Natural killer cell (primary cell): ENCODE measurements around the gene TP53BP1. TPM values are rescaled to one million over a fixed set of nuclear protein-coding genes. Genes with fewer than 3 reads are reported as not detected.
A peak's percentile ranks its signal among the peaks of the same experiment; 100 is the strongest.

ENCODE experiments used
- ATAC-seq, 3 donors: fragments of 150-1000 bp in 2 of 3; fragments of 200-7000 bp in 1 of 3; cut with Tn5 transposase; 1 replicate in 1 of 3; 2 replicates in 2 of 3; pipeline ENCODE4 v1.10.0; 2021; ENCODE audit warnings: mild to moderate bottlenecking in 2 of 3, moderate library complexity in 2 of 3
- DNase-seq, 2 donors: peaks; one replicate each; pipeline versions ENCODE4 v3.0.0 to v3.0.0-alpha.2; 2013 to 2021; ENCODE audit warnings: mixed read lengths in 1 of 2
- H3K27ac ChIP-seq: one replicate; pipeline ENCODE4 v1.5.1; 2013; ENCODE audit warnings: mild to moderate bottlenecking, low read length
- H3K27me3 ChIP-seq: one replicate; pipeline ENCODE4 v1.6.1; 2013; ENCODE audit warnings: low read length; ENCODE audit not compliant: control insufficient read depth, insufficient read depth
- H3K36me3 ChIP-seq: one replicate; pipeline ENCODE4 v1.6.1; 2013; ENCODE audit warnings: low read length; ENCODE audit not compliant: control insufficient read depth, insufficient read depth
- H3K4me1 ChIP-seq: one replicate; pipeline ENCODE4 v1.6.1; 2013; ENCODE audit warnings: low read length; ENCODE audit not compliant: control insufficient read depth, insufficient read depth
- H3K4me3 ChIP-seq: one replicate; pipeline ENCODE4 v1.5.1; 2013; ENCODE audit warnings: low read length
- H3K9me3 ChIP-seq: one replicate; pipeline ENCODE4 v1.6.1; 2013; ENCODE audit warnings: low read length; ENCODE audit not compliant: control insufficient read depth, insufficient read depth
- H3K27ac Mint-ChIP-seq, 2 donors: one replicate each; pipeline ENCODE4 v1.8.0; 2022; ENCODE audit warnings: mild to moderate bottlenecking in 2 of 2, mixed read lengths in 2 of 2, moderate library complexity in 1 of 2
- H3K27me3 Mint-ChIP-seq, 2 donors: one replicate each; pipeline ENCODE4 v1.8.0; 2022; ENCODE audit warnings: low read depth in 2 of 2, mixed read lengths in 2 of 2
- H3K36me3 Mint-ChIP-seq: one replicate; pipeline ENCODE4 v1.8.0; 2022; ENCODE audit warnings: mixed read lengths
- H3K4me1 Mint-ChIP-seq, 2 donors: one replicate each; pipeline ENCODE4 v1.8.0; 2022; ENCODE audit warnings: mixed read lengths in 2 of 2
- H3K4me3 Mint-ChIP-seq: one replicate; pipeline ENCODE4 v1.8.0; 2022; ENCODE audit warnings: mild to moderate bottlenecking, moderate library complexity, mixed read lengths
- H3K9me3 Mint-ChIP-seq, 2 donors: one replicate each; pipeline ENCODE4 v1.8.0; 2022; ENCODE audit warnings: mixed read lengths in 2 of 2
- CTCF ChIP-seq: fragments of 200-600 bp; IDR thresholded peaks from one replicate; pipeline ENCODE4 v1.8.0; 2022; ENCODE audit warnings: antibody characterized with exemption
- WGBS: methylation state at CpG from one replicate; pipeline ENCODE4 v1.1.7; 2013; ENCODE audit warnings: missing lambda C conversion rate; ENCODE audit not compliant: insufficient coverage; 5-methylcytosine and 5-hydroxymethylcytosine counted together
- intact Hi-C: fragments of 100-400 bp; cut with micrococcal nuclease; formaldehyde crosslinking; loops from one replicate; pipeline ENCODE4 v1.14.2; 2022
- total RNA-seq, 4 donors: library from RNA; stranded (reverse); fragments of 120-200 nt in 1 of 4; gene quantifications; one replicate each; pipeline versions ENCODE4 v1.2.3 to v1.2.4, GENCODE V29; 2013 to 2022

TP53BP1 gene
- total RNA-seq, 3 donors from 2014 or later (not counting 1 experiment from before 2014, with no cell fraction given), result 27.9 to 32.9 (median 31.5) TPM

DNA sequence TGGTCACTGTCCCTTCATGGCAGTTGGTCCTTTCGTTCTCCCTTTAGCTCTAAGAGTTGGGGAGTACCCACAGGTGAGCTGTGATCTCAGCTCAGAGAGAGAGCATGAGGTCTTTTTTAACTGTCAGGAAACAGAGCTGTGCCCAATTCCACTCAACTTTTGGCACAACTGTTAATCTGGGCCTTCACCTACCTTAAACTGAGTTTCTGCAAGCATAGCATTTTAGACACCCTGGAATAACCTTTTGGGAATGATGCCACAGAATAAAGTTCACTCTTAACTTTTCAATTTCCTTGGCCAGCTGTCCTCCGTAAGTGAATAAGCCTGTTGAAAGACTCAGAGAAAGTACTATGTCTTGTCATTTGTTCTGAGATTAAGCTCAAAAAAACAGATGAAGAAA, 86.1 kb downstream of the TP53BP1 start:
- Mint-ChIP-seq H3K27me3 (no peaks in the 10 kb centered on the region), H3K36me3 (peaks cover 29% of the 10 kb centered on the region), H3K4me3 (no peak overlapping the region), H3K27ac (no peak overlapping the region), H3K4me1 (no peaks in the 10 kb centered on the region), H3K9me3 (no peaks in the 10 kb centered on the region)
- no peaks in the 10 kb centered on the region for H3K4me1 ChIP-seq
- H3K27ac ChIP-seq, result no peak overlapping the region
- TF ChIP-seq CTCF, result no peak
- H3K4me3 ChIP-seq, result no peak overlapping the region
- H3K27me3 ChIP-seq, result no peaks in the 10 kb centered on the region
- WGBS, result 95% methylated on average over 2 of the region's 2 CpGs
- ATAC-seq (no peak), DNase-seq (no peak)
- peaks cover 68% of the 10 kb centered on the region for H3K36me3 ChIP-seq
- H3K9me3 ChIP-seq, result no peaks in the 10 kb centered on the region
- intact Hi-C loops, result no loop called here

GRCh38 chr15:43406189-43406588, 86.8 kb downstream of the TP53BP1 start:
- H3K27ac Mint-ChIP-seq, result no peak overlapping the region
- no peak overlapping the region for H3K27ac ChIP-seq
- peaks cover 72% of the 10 kb centered on the region for H3K36me3 ChIP-seq
- ATAC-seq (no peak), DNase-seq (no peak)
- no peaks in the 10 kb centered on the region for H3K4me1 Mint-ChIP-seq
- no peak for TF ChIP-seq CTCF
- H3K36me3 Mint-ChIP-seq, result peaks cover 29% of the 10 kb centered on the region
- H3K27me3 ChIP-seq, result no peaks in the 10 kb centered on the region
- WGBS, result 96% methylated on average over 2 of the region's 2 CpGs
- H3K4me3 ChIP-seq, result no peak overlapping the region
- H3K27me3 Mint-ChIP-seq, result no peaks in the 10 kb centered on the region
- H3K4me3 Mint-ChIP-seq, result no peak overlapping the region
- H3K4me1 ChIP-seq, result no peaks in the 10 kb centered on the region
- intact Hi-C loops, result no loop called here
- no peaks in the 10 kb centered on the region for H3K9me3 Mint-ChIP-seq
- H3K9me3 ChIP-seq, result no peaks in the 10 kb centered on the region

DNA sequence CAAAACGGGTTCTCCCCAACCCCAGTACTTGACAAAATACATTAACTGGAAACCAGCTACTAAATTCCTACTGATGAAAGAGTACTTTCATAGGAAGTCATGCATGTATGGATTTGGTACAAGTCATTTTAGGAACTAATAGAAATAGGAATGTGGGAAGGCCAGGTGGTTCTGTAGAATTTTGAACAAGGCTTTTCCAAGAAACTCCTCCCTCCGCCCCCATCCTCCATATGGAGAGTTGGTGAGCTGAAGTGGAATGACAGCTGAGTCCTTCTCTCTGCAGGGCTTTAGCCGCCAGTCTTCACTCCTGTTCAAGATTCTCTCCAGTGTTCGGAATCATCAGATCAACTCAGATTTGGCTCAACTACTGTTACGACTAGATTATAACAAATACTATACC, 88.8 kb downstream of the TP53BP1 start:
- Mint-ChIP-seq H3K27me3 (no peaks in the 10 kb centered on the region), H3K4me3 (no peak overlapping the region), H3K36me3 (peaks cover 14% of the 10 kb centered on the region), H3K9me3 (no peaks in the 10 kb centered on the region), H3K27ac (peak overlapping the region; percentile 2 to 42), H3K4me1 (no peaks in the 10 kb centered on the region)
- Histone ChIP-seq H3K4me1 (no peaks in the 10 kb centered on the region), H3K27me3 (no peaks in the 10 kb centered on the region), H3K4me3 (no peak overlapping the region), H3K36me3 (peaks cover 75% of the 10 kb centered on the region), H3K9me3 (no peaks in the 10 kb centered on the region), H3K27ac (no peak overlapping the region)
- ATAC-seq, result no peak
- 62% methylated on average over 3 of the region's 5 CpGs for WGBS
- TF ChIP-seq CTCF, result no peak
- no peak for DNase-seq
- intact Hi-C loops, result no loop called here

DNA sequence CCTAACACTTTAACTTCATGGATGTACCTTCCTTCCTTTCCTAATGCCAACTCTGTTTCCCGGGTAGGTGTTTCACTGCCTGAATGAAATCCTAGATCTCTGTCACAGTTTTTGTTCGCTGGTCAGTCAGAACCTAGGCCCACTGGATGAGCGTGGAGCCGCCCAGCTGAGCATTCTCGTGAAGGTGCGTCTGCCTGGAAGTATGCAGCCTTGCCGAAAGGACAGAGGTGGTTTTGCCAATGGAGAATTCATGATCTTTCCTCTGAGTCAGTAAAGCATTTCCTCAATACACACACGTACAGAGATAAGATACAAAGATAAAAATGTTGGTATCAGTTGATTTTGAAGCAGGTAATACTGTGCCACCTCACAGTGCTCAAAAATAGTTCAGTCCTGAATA, 89.3 kb downstream of the TP53BP1 start:
- Histone ChIP-seq H3K27ac (no peak overlapping the region), H3K4me1 (no peaks in the 10 kb centered on the region), H3K9me3 (no peaks in the 10 kb centered on the region), H3K4me3 (no peak overlapping the region), H3K27me3 (no peaks in the 10 kb centered on the region), H3K36me3 (peaks cover 75% of the 10 kb centered on the region)
- DNase-seq (no peak), ATAC-seq (no peak)
- 94% methylated on average over 6 of the region's 8 CpGs for WGBS
- TF ChIP-seq CTCF, result no peak
- intact Hi-C loops, result no loop called here
- Mint-ChIP-seq H3K27ac (no peak overlapping the region), H3K4me1 (no peaks in the 10 kb centered on the region), H3K4me3 (no peak overlapping the region), H3K36me3 (peaks cover 9% of the 10 kb centered on the region), H3K27me3 (no peaks in the 10 kb centered on the region), H3K9me3 (no peaks in the 10 kb centered on the region)
